ENCODE data around the gene RHOU.

- TF ChIP-seq, protein P1, sequence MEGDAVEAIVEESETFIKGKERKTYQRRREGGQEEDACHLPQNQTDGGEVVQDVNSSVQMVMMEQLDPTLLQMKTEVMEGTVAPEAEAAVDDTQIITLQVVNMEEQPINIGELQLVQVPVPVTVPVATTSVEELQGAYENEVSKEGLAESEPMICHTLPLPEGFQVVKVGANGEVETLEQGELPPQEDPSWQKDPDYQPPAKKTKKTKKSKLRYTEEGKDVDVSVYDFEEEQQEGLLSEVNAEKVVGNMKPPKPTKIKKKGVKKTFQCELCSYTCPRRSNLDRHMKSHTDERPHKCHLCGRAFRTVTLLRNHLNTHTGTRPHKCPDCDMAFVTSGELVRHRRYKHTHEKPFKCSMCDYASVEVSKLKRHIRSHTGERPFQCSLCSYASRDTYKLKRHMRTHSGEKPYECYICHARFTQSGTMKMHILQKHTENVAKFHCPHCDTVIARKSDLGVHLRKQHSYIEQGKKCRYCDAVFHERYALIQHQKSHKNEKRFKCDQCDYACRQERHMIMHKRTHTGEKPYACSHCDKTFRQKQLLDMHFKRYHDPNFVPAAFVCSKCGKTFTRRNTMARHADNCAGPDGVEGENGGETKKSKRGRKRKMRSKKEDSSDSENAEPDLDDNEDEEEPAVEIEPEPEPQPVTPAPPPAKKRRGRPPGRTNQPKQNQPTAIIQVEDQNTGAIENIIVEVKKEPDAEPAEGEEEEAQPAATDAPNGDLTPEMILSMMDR (IDR thresholded peaks at IDR 0.05; ENCODE audit: insufficient read depth, low read length, poor library complexity, severe bottlenecking): no peak
- no peak for TF ChIP-seq EZH2phosphoT487 (conservative IDR thresholded peaks at IDR 0.05; ENCODE audit: low read length)
These were observed 56.5 kb downstream of the RHOU start for GRCh38 chr1:228791791-228792190.

All from SU-DHL-6 (cell line).